ENCODE data around the gene MTX1. TPM values are rescaled to one million over a fixed set of nuclear protein-coding genes. Genes with fewer than 3 reads are reported as not detected.
A peak's percentile ranks its signal among the peaks of the same experiment; 100 is the strongest.
"Not testable (repeated sequence)": the region's sequence is repeated elsewhere in the genome, so short reads cannot be mapped to it uniquely, and the experiment has no call there.

Gene MTX1
- polyA plus RNA-seq, 1 donor (not counting 4 experiments of a cell fraction or from before 2014, with no cell fraction given), result 43.4 TPM

DNA sequence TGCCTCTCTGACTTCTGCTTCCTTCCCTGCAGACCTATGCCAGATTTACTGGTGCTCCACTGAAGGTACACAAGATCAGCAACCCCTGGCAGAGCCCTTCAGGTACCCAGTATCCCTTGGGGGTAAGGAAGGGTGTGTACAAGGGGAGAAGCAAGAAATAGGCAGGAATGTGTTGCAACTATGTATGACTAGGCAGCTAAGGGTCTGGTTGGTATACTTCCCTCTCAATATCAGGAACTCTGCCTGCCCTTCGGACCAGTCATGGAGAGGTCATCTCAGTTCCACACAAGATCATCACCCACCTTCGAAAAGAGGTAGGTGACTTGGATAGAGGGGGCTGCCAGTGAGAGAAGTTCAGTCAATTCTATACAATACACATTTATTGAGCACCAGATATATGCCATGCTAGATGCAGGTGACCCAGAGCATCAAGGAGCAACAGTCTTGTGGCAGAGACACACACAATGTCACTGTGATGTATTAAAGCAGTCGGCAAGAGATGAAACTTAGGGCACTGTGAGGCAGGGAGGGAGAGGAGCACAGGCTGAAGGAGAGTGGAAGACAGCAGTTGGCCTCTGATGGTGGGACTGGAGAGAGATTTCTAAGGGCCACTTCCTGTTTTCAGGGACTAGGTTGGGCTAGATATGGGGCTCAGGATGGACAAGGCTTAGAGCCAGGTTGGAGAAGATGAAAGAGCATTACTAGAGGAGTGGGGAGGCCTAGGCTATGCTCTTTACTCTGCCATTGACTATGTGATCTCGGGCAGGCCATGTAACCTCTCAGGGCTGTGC, 2.0 kb downstream of the MTX1 start:
- no peak for DNase-seq (ENCODE audit: low read depth, low spot score)
- Histone ChIP-seq H3K9me3 (ENCODE audit: control insufficient read depth, low read depth, low read length) (no peaks in the 10 kb centered on the region), H2AFZ (ENCODE audit: control insufficient read depth, low read length) (no peak overlapping the region), H3K4me1 (ENCODE audit: control insufficient read depth, extremely low read depth, insufficient read depth, low read length) (peaks cover 22% of the 10 kb centered on the region), H3K27ac (ENCODE audit: control insufficient read depth, insufficient read depth, low read length) (peak overlapping the region; percentile 94), H3K9me1 (ENCODE audit: control insufficient read depth, extremely low read depth, insufficient read depth, low read length) (no peaks in the 10 kb centered on the region), H4K20me1 (ENCODE audit: control insufficient read depth, extremely low read depth, insufficient read depth, low read length) (no peaks in the 10 kb centered on the region), H3K79me2 (ENCODE audit: control insufficient read depth, insufficient read depth, low read length) (peaks cover 12% of the 10 kb centered on the region), H3K4me3 (ENCODE audit: control insufficient read depth in 2 of 3, extremely low read depth in 1 of 3, insufficient read depth in 2 of 3, low read depth in 1 of 3, low read length in 3 of 3) (peak overlapping the region in 2 of 3 experiments; percentile 66 to 90), H3K27me3 (ENCODE audit: control insufficient read depth, extremely low read depth, insufficient read depth, low read length) (no peaks in the 10 kb centered on the region), H3K4me2 (ENCODE audit: control insufficient read depth, extremely low read depth, insufficient read depth, low read depth, low read length) (peak overlapping the region; percentile 100), H3K9ac (ENCODE audit: control insufficient read depth, extremely low read depth, insufficient read depth, low read length) (peak overlapping the region; percentile 98), H3K36me3 (ENCODE audit: control insufficient read depth in 2 of 2, extremely low read depth in 1 of 2, insufficient read depth in 2 of 2, low read length in 2 of 2) (peaks cover 2 to 5% of the 10 kb centered on the region in 2 experiments)
- no peak for FAIRE-seq
- dilution Hi-C loops (cut with MboI; ENCODE audit: extremely low pct_ligation_motif_present, low sequenced_read_pairs), result no loop called here
- TF ChIP-seq CTCF (optimal IDR thresholded peaks at IDR 0.05 in 1 of 3, IDR thresholded peaks at IDR 0.05 in 1 of 3, conservative IDR thresholded peaks at IDR 0.05 in 1 of 3; ENCODE audit: extremely low read depth in 1 of 3, insufficient read depth in 2 of 3, low read length in 3 of 3), result no peak
- no peak for TF ChIP-seq EZH2 (IDR thresholded peaks at IDR 0.05; ENCODE audit: low read length)

DNA sequence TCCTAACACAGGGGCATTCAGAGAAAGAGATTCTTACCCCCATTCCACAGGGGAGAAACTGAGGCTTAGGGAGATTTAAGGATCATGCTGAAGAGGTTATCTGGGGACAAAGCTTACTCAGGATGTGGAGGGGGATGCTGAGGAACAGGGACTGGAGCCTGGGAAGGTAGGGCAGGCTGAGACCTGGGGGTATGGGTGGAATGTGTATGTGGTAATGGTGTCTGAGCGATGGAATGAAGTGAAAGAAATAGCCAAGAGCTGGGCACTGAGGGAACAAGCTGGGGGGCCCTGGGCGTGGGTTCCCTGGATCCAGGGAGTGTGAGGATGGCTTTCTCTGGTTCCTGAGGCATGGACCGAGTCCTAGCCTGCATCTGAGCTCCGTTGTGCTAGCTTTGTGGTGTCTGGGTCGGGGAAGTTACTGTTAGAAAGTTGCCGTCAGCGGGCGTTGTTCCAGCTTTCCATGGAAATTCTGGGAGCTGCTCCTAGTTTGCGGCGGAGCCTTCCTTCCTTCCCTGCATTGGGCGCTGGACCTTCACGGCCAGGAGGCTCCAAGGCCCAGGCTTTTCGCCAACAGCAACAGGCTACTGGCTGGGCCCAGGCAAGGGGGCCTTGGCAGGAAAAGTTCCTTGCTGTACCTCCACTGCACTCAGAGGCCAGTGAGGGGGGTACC, 3.0 kb downstream of the MTX1 start:
- H3K27ac ChIP-seq (ENCODE audit: control insufficient read depth, insufficient read depth, low read length); H3K9me3 ChIP-seq (ENCODE audit: control insufficient read depth, low read depth, low read length); H3K4me3 ChIP-seq (ENCODE audit: control insufficient read depth in 2 of 3, extremely low read depth in 1 of 3, insufficient read depth in 2 of 3, low read depth in 1 of 3, low read length in 3 of 3); H3K36me3 ChIP-seq (ENCODE audit: control insufficient read depth in 2 of 2, extremely low read depth in 1 of 2, insufficient read depth in 2 of 2, low read length in 2 of 2); H4K20me1 ChIP-seq (ENCODE audit: control insufficient read depth, extremely low read depth, insufficient read depth, low read length); DNase-seq (ENCODE audit: low read depth, low spot score); dilution Hi-C loops (cut with MboI; ENCODE audit: extremely low pct_ligation_motif_present, low sequenced_read_pairs); H3K4me2 ChIP-seq (ENCODE audit: control insufficient read depth, extremely low read depth, insufficient read depth, low read depth, low read length); H3K9me1 ChIP-seq (ENCODE audit: control insufficient read depth, extremely low read depth, insufficient read depth, low read length); H3K9ac ChIP-seq (ENCODE audit: control insufficient read depth, extremely low read depth, insufficient read depth, low read length); H2AFZ ChIP-seq (ENCODE audit: control insufficient read depth, low read length); H3K27me3 ChIP-seq (ENCODE audit: control insufficient read depth, extremely low read depth, insufficient read depth, low read length); FAIRE-seq: not testable (repeated sequence)
- Histone ChIP-seq H3K4me1 (ENCODE audit: control insufficient read depth, extremely low read depth, insufficient read depth, low read length) (peaks cover 22% of the 10 kb centered on the region), H3K79me2 (ENCODE audit: control insufficient read depth, insufficient read depth, low read length) (peaks cover 12% of the 10 kb centered on the region)

DNA sequence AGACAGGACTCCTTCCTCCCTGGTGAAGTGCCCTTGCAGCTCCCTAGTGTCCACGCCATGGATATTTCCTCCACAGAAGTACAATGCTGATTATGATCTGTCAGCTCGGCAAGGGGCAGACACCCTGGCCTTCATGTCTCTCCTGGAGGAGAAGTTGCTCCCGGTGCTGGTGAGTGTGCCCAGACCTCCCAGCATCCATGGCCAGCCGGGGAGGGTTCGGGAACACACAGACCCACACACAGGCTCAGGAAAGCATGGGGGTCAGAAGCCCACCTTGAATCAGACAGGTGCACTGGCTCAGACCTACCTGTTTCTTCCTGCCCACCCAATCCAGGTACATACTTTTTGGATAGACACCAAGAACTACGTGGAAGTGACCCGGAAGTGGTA, 3.6 kb downstream of the MTX1 start:
- H3K4me2 ChIP-seq (ENCODE audit: control insufficient read depth, extremely low read depth, insufficient read depth, low read depth, low read length); H3K27me3 ChIP-seq (ENCODE audit: control insufficient read depth, extremely low read depth, insufficient read depth, low read length); H3K9me1 ChIP-seq (ENCODE audit: control insufficient read depth, extremely low read depth, insufficient read depth, low read length); dilution Hi-C loops (cut with MboI; ENCODE audit: extremely low pct_ligation_motif_present, low sequenced_read_pairs); DNase-seq (ENCODE audit: low read depth, low spot score); FAIRE-seq; H3K4me3 ChIP-seq (ENCODE audit: control insufficient read depth in 2 of 3, extremely low read depth in 1 of 3, insufficient read depth in 2 of 3, low read depth in 1 of 3, low read length in 3 of 3); H3K36me3 ChIP-seq (ENCODE audit: control insufficient read depth in 2 of 2, extremely low read depth in 1 of 2, insufficient read depth in 2 of 2, low read length in 2 of 2); H3K27ac ChIP-seq (ENCODE audit: control insufficient read depth, insufficient read depth, low read length); H2AFZ ChIP-seq (ENCODE audit: control insufficient read depth, low read length); H4K20me1 ChIP-seq (ENCODE audit: control insufficient read depth, extremely low read depth, insufficient read depth, low read length); H3K9me3 ChIP-seq (ENCODE audit: control insufficient read depth, low read depth, low read length); H3K9ac ChIP-seq (ENCODE audit: control insufficient read depth, extremely low read depth, insufficient read depth, low read length): not testable (repeated sequence)
- Histone ChIP-seq H3K4me1 (ENCODE audit: control insufficient read depth, extremely low read depth, insufficient read depth, low read length) (peaks cover 21% of the 10 kb centered on the region), H3K79me2 (ENCODE audit: control insufficient read depth, insufficient read depth, low read length) (peaks cover 12% of the 10 kb centered on the region)

- H3K79me2 ChIP-seq (ENCODE audit: control insufficient read depth, insufficient read depth, low read length); H3K9me1 ChIP-seq (ENCODE audit: control insufficient read depth, extremely low read depth, insufficient read depth, low read length); H3K36me3 ChIP-seq (ENCODE audit: control insufficient read depth in 2 of 2, extremely low read depth in 1 of 2, insufficient read depth in 2 of 2, low read length in 2 of 2); H3K4me2 ChIP-seq (ENCODE audit: control insufficient read depth, extremely low read depth, insufficient read depth, low read depth, low read length); DNase-seq (ENCODE audit: low read depth, low spot score); H3K27me3 ChIP-seq (ENCODE audit: control insufficient read depth, extremely low read depth, insufficient read depth, low read length); FAIRE-seq; H2AFZ ChIP-seq (ENCODE audit: control insufficient read depth, low read length); H3K9me3 ChIP-seq (ENCODE audit: control insufficient read depth, low read depth, low read length); H3K9ac ChIP-seq (ENCODE audit: control insufficient read depth, extremely low read depth, insufficient read depth, low read length); H3K27ac ChIP-seq (ENCODE audit: control insufficient read depth, insufficient read depth, low read length); H3K4me3 ChIP-seq (ENCODE audit: control insufficient read depth in 2 of 3, extremely low read depth in 1 of 3, insufficient read depth in 2 of 3, low read depth in 1 of 3, low read length in 3 of 3); dilution Hi-C loops (cut with MboI; ENCODE audit: extremely low pct_ligation_motif_present, low sequenced_read_pairs); H4K20me1 ChIP-seq (ENCODE audit: control insufficient read depth, extremely low read depth, insufficient read depth, low read length): not testable (repeated sequence)
- peaks cover 14% of the 10 kb centered on the region for H3K4me1 ChIP-seq (ENCODE audit: control insufficient read depth, extremely low read depth, insufficient read depth, low read length)
These were observed 6.2 kb downstream of the MTX1 start for GRCh38 chr1:155214702-155215101.

All from keratinocyte (primary cell).